SK-N-SH (cell line): ENCODE measurements around the gene KRT84. TPM values are rescaled to one million over a fixed set of nuclear protein-coding genes. Genes with fewer than 3 reads are reported as not detected.

ENCODE experiments used
- CTCF ChIA-PET: fragments of 300-600, 350-600 bp; formaldehyde crosslinking; extraction: SDS; loops from one replicate; lab custom pipeline; 2021; lab: Yijun Ruan, JAX
- POLR2A ChIA-PET: fragments of 350-600 bp; sonication (Branson Sonifier 250); formaldehyde crosslinking; extraction: SDS; loops from one replicate; lab custom pipeline; 2020; ENCODE audit warnings: antibody characterized with exemption, inconsistent platforms; lab: Yijun Ruan, JAX
- DNase-seq: peaks from one replicate; pipeline ENCODE4 v3.0.0; 2012
- H2AFZ ChIP-seq: fragments of 200-600 bp; sonication (generic); 2 replicates; pipeline ENCODE4 v1.8.1; 2016; ENCODE audit warnings: antibody characterized with exemption, mild to moderate bottlenecking, low read depth
- H3F3A ChIP-seq: fragments of 200-600 bp; sonication (generic); replicated peaks from 2 replicates; pipeline ENCODE3; 2016; ENCODE audit warnings: antibody characterized with exemption, mild to moderate bottlenecking; ENCODE audit not compliant: insufficient read depth
- H3K27ac ChIP-seq, 2 experiments: fragments of 200-500 bp in 1 of 2; fragments of 200-600 bp in 1 of 2; sonication (Bioruptor generic) in 1 of 2; sonication (generic), shearing (Covaris generic) in 1 of 2; 2 replicates each; pipeline versions ENCODE4 v1.5.1 to v1.6.1; 2014 to 2016; ENCODE audit warnings: low read depth in 2 of 2, inconsistent platforms in 1 of 2, low read length in 1 of 2, mild to moderate bottlenecking in 1 of 2, mixed read lengths in 1 of 2
- H3K27me3 ChIP-seq: fragments of 200-600 bp; sonication (generic), shearing (Covaris generic); 2 replicates; pipeline ENCODE4 v1.6.1; 2016; ENCODE audit warnings: mixed run types; ENCODE audit not compliant: insufficient read depth
- H3K36me3 ChIP-seq, 2 experiments: fragments of 200-500 bp in 1 of 2; fragments of 200-600 bp in 1 of 2; sonication (Bioruptor generic) in 1 of 2; sonication (generic) in 1 of 2; replicated peaks in 1 of 2; 2 replicates each; pipeline versions ENCODE3 to v1.5.1; 2014 to 2016; ENCODE audit warnings: low read length in 1 of 2, mild to moderate bottlenecking in 1 of 2; ENCODE audit not compliant: insufficient read depth in 2 of 2, control insufficient read depth in 1 of 2
- H3K4me1 ChIP-seq, 2 experiments: fragments of 200-500 bp in 1 of 2; fragments of 200-600 bp in 1 of 2; sonication (Bioruptor generic) in 1 of 2; sonication (generic), shearing (Covaris generic) in 1 of 2; 2 replicates each; pipeline versions ENCODE4 v1.5.1 to v1.6.1; 2014 to 2016; ENCODE audit warnings: low read depth in 1 of 2, low read length in 1 of 2, mixed run types in 1 of 2; ENCODE audit not compliant: insufficient read depth in 2 of 2, control insufficient read depth in 1 of 2
- H3K4me2 ChIP-seq: fragments of 200-600 bp; sonication (generic), shearing (Covaris generic); 2 replicates; pipeline ENCODE4 v1.6.1; 2017; ENCODE audit warnings: mixed run types
- H3K4me3 ChIP-seq, 2 experiments: fragments of 200-500 bp in 1 of 2; fragments of 200-600 bp in 1 of 2; sonication (Bioruptor generic) in 1 of 2; sonication (generic), shearing (Covaris generic) in 1 of 2; 2 replicates each; pipeline versions ENCODE4 v1.5.1 to v1.8.1; 2014 to 2016; ENCODE audit warnings: low read depth in 2 of 2, inconsistent platforms in 1 of 2, low read length in 1 of 2, mild to moderate bottlenecking in 1 of 2, mixed read lengths in 1 of 2, moderate library complexity in 1 of 2
- H3K79me2 ChIP-seq: fragments of 200-600 bp; sonication (generic); 2 replicates; pipeline ENCODE4 v1.8.1; 2017; ENCODE audit warnings: mild to moderate bottlenecking; ENCODE audit not compliant: insufficient read depth
- H3K9ac ChIP-seq: fragments of 200-600 bp; sonication (generic); 2 replicates; pipeline ENCODE4 v1.6.1; 2017; ENCODE audit warnings: mixed run types
- H3K9me2 ChIP-seq: fragments of 200-600 bp; sonication (generic); 2 replicates; pipeline ENCODE4 v1.6.1; 2017; ENCODE audit warnings: mixed run types
- H3K9me3 ChIP-seq: fragments of 200-600 bp; sonication (generic); 2 replicates; pipeline ENCODE4 v1.6.1; 2017; ENCODE audit warnings: mixed run types, mild to moderate bottlenecking, moderate library complexity
- H4K20me1 ChIP-seq: fragments of 200-600 bp; sonication (generic); 2 replicates; pipeline ENCODE4 v1.6.1; 2017; ENCODE audit warnings: mild to moderate bottlenecking, mixed run types; ENCODE audit not compliant: insufficient read depth
- CHD2 ChIP-seq: fragments of 150-350 bp; IDR thresholded peaks from 2 replicates; pipeline ENCODE4 v1.6.1; 2018; ENCODE audit warnings: low read length; ENCODE audit not compliant: partially characterized antibody
- ELF1 ChIP-seq: IDR thresholded peaks from 2 replicates; pipeline ENCODE4 v1.4.0; 2012
- EP300 ChIP-seq, 2 experiments: IDR thresholded peaks; 2 replicates each; pipeline versions ENCODE4 v1.4.0 to v1.6.1; 2012; ENCODE audit warnings: borderline replicate concordance in 1 of 2, low read depth in 1 of 2, low read length in 1 of 2
- EZH2phosphoT487 ChIP-seq: fragments of 200-600 bp; sonication (generic); IDR thresholded peaks from 2 replicates; pipeline ENCODE4 v1.6.1; 2017; ENCODE audit warnings: low read depth, mixed run types, mild to moderate bottlenecking, antibody characterized with exemption, moderate library complexity, borderline replicate concordance
- FOXM1 ChIP-seq: IDR thresholded peaks from 2 replicates; pipeline ENCODE4 v1.4.0; 2012; ENCODE audit warnings: low read depth, mild to moderate bottlenecking
- GABPA ChIP-seq: IDR thresholded peaks from 2 replicates; pipeline ENCODE4 v1.4.0; 2012; ENCODE audit warnings: low read depth, mild to moderate bottlenecking
- IRF3 ChIP-seq: fragments of 150-350 bp; IDR thresholded peaks from 2 replicates; pipeline ENCODE4 v1.6.1; 2016; ENCODE audit warnings: mild to moderate bottlenecking, low read depth, low read length
- JUND ChIP-seq: IDR thresholded peaks from 2 replicates; pipeline ENCODE4 v1.4.0; 2012
- MAX ChIP-seq: IDR thresholded peaks from 2 replicates; pipeline ENCODE4 v1.4.0; 2012; ENCODE audit warnings: low read depth
- MXI1 ChIP-seq: IDR thresholded peaks from 2 replicates; pipeline ENCODE4 v1.6.1; 2012; ENCODE audit warnings: mild to moderate bottlenecking, low read depth, low read length, improper control_type of control experiment
- NFIC ChIP-seq: IDR thresholded peaks from 2 replicates; pipeline ENCODE4 v1.4.0; 2012; ENCODE audit warnings: borderline replicate concordance
- POLR2AphosphoS5 ChIP-seq: IDR thresholded peaks from 2 replicates; pipeline ENCODE4 v1.6.1; 2012; ENCODE audit warnings: low read depth, low read length
- RAD21 ChIP-seq: IDR thresholded peaks from 2 replicates; pipeline ENCODE4 v1.6.1; 2012; ENCODE audit warnings: mild to moderate bottlenecking, low read length
- RFX5 ChIP-seq: IDR thresholded peaks from 2 replicates; pipeline ENCODE4 v1.6.1; 2012; ENCODE audit warnings: mild to moderate bottlenecking, improper control_type of control experiment, low read length
- RXRA ChIP-seq: IDR thresholded peaks from 2 replicates; pipeline ENCODE4 v1.4.0; 2012; ENCODE audit warnings: low read depth, mild to moderate bottlenecking, borderline replicate concordance
- SIN3A ChIP-seq: IDR thresholded peaks from 2 replicates; pipeline ENCODE4 v1.6.1; 2012; ENCODE audit warnings: low read depth, mild to moderate bottlenecking, low read length, moderate library complexity, borderline replicate concordance
- SMC3 ChIP-seq: IDR thresholded peaks from 2 replicates; pipeline ENCODE4 v1.6.1; 2012; ENCODE audit warnings: low read depth, low read length, improper control_type of control experiment
- TAF1 ChIP-seq: IDR thresholded peaks from 2 replicates; pipeline ENCODE4 v1.6.1; 2012; ENCODE audit warnings: low read depth, mild to moderate bottlenecking, low read length, moderate library complexity, borderline replicate concordance
- TCF12 ChIP-seq: IDR thresholded peaks from 2 replicates; pipeline ENCODE4 v1.4.0; 2012
- ZBTB33 ChIP-seq: IDR thresholded peaks from 2 replicates; pipeline ENCODE4 v1.4.0; 2012; ENCODE audit warnings: low read depth, borderline replicate concordance
- WGBS: methylation state at CpG from one replicate; pipeline ENCODE4 v1.1.6; 2017; ENCODE audit warnings: low lambda C conversion rate; 5-methylcytosine and 5-hydroxymethylcytosine counted together
- polyA plus RNA-seq, 3 experiments: library from polyadenylated mRNA; depleted of rRNA; stranded (reverse); fragments of >200 nt; gene quantifications; 2 replicates each; pipeline ENCODE4 v1.2.3, GENCODE V29; 2012

KRT84 gene
- polyA plus RNA-seq, 1 of the 3 experiments (the other 2 are of a cell fraction): not detected

GRCh38 chr12:52361553-52361952, 23.9 kb downstream of the KRT84 start:
- Histone ChIP-seq H3K4me3 (no peak overlapping the region), H3K4me1 (no peaks in the 10 kb centered on the region), H3K27ac (no peak overlapping the region), H3F3A (no peaks in the 10 kb centered on the region), H3K79me2 (no peaks in the 10 kb centered on the region), H3K36me3 (no peaks in the 10 kb centered on the region), H3K27me3 (peaks cover 32% of the 10 kb centered on the region), H3K9me3 (no peaks in the 10 kb centered on the region), H4K20me1 (no peaks in the 10 kb centered on the region), H3K9ac (no peak overlapping the region), H3K4me2 (no peak overlapping the region), H2AFZ (no peak overlapping the region), H3K9me2 (no peaks in the 10 kb centered on the region)
- ChIA-PET POLR2A (no interaction called here), CTCF (interaction anchor here (0.8 to 3.7 kb wide), 13 partner anchors 9 to 619 kb away, joined by 3 to 35 read pairs (median 3); no protein-coding TSS in a partner anchor)
- TF ChIP-seq TCF12 (no peak), ZBTB33 (no peak), CHD2 (no peak), MXI1 (no peak), FOXM1 (no peak), EZH2phosphoT487 (no peak), EP300 (IDR thresholded peaks at IDR 0.05; ENCODE audit: borderline replicate concordance in 1 of 2, low read depth in 1 of 2, low read length in 1 of 2) (no peak), SMC3 (no peak), MAX (no peak), RFX5 (no peak), TAF1 (no peak), ELF1 (no peak), SIN3A (no peak), POLR2AphosphoS5 (no peak), RXRA (no peak), IRF3 (no peak), JUND (no peak), GABPA (no peak), NFIC (no peak), RAD21 (no peak)
- WGBS: 100% methylated on average over 1 of the region's 1 CpG
- DNase-seq: no peak
